Activated naive CD4-positive, alpha-beta T cell (primary cell): Measurements from ENCODE around the gene SHMT1.
A peak's percentile ranks its signal among the peaks of the same experiment; 100 is the strongest.
"Not testable (repeated sequence)": the region's sequence is repeated elsewhere in the genome, so short reads cannot be mapped to it uniquely, and the experiment has no call there.

Experiments
- DNase-seq, 4 experiments: peaks; one replicate each; lab custom pipeline; 2025; lab: John Stamatoyannopoulos, UW

SHMT1 gene

DNA sequence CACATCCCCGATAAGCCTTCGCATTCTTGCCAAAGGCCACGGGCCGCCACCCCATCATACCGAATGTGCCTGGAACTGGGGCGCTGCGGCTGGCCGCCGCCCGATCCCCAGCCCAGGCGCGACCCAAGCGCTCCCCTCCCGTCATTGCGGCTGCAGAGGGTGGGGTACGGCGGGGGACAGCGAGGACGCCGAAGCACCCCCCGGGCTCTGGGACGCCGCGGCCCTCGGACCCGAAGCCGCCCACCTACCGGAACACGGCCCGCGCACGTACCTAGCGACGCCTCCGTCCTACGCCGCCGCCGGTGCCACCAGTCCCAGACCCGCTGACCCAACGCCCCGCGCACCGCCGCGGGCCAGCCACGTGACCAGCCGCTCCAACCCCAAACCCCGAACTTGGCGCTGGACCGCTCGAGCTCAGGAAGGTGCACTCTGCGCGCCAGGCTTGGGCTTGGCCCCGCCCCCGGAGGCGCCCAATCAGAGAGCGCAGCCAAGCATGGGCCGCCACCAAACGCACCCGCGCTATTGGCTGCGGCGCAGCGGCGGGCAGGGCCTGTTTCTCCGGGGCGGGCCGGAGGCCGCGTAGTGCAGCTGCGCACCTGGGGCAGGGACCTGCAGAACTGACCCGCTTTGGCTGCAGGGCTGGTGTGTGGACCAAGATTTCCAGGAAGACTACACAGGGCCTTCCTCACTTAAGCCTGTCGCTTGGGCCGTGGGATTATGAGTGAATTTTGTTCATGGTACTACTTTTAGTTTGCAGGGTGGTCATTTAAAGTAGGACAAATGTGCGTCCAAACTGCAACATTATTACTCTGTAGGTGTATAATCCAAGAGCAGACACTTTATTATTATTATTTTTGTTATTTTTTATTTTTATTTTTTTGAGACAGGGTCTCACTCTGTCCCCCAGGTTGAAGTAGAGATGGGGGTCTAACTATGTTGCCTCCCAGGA lies at the start of gene SHMT1:
Gene SHMT1, minus strand, starts transcription at position 450 of the 949 bp plus-strand sequence. CDS start 7,569 bp downstream, outside the sequence.
- DNase-seq = peak; percentile 71 to 90 (median 80)

DNA sequence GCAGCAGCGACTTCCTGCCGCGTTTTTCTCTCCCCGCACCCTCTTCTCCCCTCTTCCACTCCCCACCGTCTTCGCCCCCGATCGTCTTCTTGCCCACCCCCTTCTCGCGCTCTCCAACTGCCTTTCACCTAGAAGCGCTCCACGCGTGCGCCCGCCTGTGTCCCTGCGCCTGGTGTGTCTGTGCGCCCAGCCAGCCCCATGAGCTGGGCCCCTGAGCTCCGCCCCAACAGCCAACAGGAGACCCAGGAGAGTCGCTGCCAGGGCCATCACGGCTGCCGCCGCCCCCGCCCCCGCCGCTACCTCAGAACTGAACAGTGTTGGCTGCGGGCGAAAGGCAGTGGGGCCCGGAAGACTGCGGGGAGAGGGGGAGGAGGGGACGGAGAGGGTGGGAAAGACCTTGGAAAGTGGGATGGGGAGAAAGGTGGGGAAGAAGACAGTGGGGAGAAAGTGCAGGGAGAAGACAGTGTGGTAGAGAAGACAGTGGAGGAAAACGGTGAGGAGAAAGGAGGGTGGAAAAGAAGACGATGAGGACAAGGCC lies 48.7 kb upstream of the SHMT1 start:
- not testable (repeated sequence) for DNase-seq

DNA sequence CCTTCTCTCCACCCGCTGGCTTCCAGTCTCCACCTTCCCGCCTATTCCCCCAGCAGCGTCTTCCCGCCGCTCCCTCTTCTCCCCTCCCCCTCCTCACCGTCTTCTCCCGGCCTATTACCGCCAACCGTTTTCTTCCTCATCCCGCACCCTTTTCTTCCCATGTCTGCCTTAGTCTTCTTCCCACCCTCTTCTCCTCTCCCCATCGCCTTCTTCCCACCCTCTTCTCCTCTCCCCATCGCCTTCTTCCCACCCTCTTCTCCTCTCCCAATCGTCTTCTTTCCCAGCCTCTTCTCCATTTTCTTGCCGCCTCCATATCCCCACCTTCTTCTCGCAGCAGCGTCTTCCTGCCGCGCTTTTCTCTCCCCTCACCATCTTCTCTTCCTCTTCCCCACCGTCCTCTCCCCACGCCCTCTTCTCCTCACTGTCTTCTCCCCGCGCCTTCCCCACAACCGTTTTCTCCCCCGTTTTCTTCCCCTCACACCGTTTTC lies 48.1 kb upstream of the SHMT1 start:
- DNase-seq = peak in 1 of 4 experiments; percentile 5

DNA sequence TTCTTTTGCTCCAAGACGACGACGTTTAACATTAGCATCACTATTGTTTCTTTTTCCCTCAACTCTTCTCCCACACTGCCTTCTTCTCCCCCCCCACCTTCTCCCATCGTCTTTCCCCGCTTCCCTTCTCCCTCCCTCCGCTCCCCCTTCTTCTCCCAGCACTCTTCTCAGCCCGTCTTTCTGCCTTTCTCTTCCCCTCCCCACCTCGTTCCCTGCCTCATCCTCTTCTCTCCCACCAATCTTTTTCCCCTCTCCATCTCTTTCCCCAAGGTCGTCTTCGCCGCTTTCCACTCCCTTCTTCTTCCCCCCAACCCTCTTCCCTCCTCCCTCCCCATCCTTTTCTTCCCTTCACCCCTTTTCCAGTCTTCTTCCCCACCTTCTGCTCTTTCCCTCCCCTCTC lies 47.4 kb upstream of the SHMT1 start:
- DNase-seq = not testable (repeated sequence)

DNA sequence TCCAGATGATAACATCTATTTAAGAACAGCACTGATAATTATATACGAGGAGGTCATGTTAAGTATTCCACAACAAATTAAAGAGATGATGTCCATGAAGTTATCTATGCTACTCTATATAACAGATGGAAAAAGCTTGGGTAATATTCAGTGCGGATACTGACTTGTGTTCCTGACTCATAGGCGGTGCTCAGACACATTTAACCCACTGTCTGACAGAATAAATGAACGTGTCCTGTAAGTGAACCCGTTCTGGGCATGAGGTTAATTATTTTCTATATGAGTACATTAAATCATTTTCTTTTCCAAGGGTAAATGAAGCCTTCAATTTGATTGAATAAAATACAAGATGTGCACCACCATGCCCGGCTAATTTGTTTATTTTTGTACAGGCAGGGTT lies 46.0 kb upstream of the SHMT1 start:
- DNase-seq = not testable (repeated sequence)

DNA sequence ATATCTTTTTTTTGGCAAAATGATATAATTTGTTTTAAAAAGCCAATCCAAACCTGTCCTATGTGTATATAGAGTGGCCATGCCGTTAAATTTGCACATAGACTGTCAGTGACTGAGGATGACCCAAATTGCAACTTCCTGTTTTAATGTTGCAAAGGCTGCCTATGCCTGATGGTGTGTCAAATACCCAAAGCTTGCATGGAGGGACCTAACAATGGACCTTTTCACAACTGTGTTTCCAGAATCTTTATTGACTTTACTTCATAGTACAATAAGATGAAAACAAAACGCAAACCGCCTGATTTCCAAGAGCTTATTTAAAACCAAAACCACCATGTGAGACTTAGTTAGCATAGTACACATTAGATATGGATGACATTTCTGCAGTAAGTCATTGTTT lies 45.6 kb upstream of the SHMT1 start:
- DNase-seq = not testable (repeated sequence)

DNA sequence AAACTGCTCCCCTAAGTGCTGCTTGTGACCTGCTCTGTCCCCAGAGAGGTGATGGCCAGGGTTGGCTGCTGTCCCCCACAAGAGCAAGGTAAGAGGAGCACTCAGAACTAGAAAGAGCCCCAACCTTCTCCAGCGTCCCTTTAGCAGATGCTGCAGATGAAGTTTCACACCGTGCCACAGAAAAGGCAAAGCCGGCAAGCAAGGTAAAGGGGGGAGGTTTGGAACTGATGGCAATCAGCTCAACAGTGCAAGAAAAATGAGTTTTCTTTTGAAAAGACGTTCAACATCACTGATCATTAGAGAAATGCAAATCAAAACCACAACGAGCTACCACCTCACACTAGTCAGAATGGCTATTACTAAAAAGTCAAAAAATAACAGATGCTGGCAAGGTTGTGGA lies 40.3 kb upstream of the SHMT1 start:
- DNase-seq = not testable (repeated sequence)

DNA sequence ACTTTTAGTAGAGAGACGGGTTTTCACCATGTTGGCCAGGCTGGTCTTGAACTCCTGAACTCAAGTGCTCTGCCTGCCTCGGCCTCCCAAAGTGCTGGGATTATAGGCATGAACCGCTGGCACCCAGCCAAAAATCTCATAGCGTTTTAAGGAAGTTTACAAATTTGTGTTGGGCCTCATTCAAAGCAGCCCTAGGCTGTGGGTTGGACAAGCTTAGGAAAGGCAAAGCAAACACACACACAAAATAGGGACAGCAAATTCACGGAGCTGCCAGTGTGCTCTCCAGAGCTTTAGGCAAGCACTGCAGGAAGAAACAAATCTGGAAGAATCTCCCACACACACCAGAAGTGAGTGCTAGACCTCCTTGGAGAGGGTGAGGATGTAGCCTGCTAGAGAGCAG lies 39.8 kb upstream of the SHMT1 start:
- not testable (repeated sequence) for DNase-seq

DNA sequence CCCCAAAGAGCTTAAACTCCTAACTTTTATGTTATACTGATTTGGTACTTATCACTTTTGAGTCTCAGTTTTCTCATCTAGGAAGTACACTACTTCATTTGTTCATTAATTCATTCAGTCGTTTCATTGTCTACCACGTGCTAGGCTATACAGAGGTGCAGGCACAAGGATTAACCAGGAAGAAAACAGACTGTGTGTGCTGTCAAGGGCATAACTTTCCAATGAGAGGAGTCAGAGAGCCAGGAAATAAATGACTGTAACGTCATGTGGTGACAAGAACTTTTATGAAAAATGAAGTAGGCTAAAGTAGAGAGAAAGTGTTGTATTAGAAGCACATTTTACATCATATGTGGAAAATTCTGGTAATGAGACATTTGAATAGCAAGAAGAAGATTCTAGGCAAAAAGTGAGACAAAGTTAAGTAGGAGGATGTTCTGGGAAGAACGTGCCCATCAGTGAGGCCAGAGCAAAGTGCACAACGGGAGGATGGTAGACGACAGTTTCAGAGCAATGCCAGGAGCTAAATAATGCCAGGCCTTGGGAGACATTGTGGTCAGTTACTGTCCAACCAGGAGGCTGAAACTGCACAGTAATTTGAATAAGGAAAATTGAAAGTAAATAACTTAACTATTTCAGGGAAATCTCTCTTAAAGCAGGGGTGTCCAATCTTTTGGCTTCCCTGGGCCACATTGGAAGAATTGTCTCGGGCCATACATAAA lies 38.7 kb upstream of the SHMT1 start:
- not testable (repeated sequence) for DNase-seq

DNA sequence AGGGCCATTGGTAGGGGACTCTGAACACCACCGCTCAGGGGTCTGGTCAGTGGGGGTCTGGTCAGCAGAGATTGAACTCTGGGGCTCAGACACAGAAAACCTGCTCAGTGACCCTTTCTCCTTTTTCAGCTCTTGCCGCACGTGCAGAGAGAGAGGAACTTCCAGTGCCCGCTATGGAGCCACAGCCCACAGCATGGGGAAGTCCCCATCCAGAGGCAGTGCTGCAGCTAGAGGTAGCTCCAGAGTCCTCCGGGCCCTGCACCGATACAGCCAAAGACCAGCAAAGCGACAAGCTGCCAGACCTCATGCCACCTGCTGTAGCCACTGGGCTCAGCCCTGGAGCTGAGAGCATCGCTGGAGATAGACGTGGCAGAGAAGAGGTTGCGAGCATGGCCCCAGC lies 25.4 kb upstream of the SHMT1 start:
- not testable (repeated sequence) for DNase-seq

DNA sequence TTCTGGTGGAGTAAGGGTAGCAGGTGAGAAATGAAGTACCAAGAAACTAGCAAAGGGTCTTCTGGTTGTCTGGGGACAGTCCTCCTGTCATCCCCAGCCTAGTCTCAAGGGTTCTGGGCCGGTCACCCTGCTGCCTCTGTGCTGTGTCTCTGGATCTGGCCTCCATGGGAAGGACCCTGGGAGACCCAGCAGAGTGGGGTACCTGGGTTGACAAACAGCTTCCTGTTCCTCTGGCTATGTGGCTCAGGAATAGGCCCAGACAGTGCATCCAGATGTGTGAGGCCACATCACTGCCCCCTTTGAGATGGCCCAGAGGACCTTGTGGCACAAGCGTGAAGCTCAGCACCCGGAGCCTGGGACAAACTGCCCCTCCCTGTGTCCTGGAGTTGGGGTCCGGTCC lies 24.9 kb upstream of the SHMT1 start:
- DNase-seq = not testable (repeated sequence)

DNA sequence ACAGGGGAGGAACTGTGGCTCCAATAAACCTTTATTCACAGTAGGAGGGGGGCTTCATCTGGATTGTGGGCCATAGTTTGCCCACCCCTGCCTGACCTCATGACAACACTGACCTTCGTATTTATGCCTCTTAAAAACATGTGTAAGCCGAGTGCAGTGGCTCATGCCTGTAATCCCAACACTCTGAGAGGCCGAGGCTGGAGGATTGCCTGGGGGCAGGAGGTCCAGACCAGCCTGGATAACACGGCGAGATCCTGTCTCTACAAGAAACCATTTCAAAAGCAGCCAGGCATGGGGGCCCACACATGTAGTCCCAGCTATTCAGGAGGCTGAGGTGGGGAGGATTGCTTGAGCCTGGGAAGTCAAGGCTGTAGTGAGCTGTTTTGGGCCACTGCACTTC lies 24.2 kb upstream of the SHMT1 start:
- not testable (repeated sequence) for DNase-seq

DNA sequence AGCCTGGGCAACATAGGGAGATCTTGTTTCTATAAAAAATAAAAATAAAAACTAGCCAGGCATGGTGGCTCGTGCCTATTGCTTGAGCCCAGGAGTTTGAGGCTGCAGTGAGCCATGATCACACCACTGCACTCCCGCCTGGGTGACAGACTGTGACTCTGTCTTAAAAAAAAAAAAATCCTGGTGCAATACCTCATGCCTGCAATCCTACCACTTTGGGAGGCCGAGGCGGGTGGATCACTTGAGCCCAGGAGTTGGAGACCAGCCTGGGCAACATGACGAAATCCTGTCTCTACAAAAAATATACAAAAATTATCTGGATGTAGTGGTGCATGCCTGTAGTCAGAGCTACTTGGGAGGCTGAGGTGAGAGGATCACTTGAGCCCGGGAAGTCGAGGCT lies 20.9 kb upstream of the SHMT1 start:
- not testable (repeated sequence) for DNase-seq

DNA sequence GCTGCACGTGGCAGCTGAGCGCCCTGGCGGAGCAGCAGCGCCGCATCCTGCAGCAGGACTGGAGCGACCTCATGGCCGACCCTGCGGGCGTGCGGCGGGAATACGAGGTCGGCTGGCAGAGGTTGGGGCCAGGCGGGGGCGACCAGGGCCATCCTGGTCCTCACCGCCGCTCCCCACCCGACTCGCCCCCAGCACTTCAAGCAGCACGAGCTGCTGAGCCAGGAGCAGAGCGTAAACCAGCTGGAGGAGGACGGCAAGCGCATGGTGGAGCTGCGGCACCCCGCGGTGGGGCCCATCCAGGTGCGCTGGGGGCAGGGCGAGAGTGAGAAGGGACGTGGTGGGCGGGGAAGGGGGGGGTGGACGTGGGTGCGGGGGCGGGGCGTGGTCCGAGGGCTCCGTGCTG lies 19.7 kb upstream of the SHMT1 start:
- peak in 1 of 4 experiments; percentile 17 for DNase-seq

DNA sequence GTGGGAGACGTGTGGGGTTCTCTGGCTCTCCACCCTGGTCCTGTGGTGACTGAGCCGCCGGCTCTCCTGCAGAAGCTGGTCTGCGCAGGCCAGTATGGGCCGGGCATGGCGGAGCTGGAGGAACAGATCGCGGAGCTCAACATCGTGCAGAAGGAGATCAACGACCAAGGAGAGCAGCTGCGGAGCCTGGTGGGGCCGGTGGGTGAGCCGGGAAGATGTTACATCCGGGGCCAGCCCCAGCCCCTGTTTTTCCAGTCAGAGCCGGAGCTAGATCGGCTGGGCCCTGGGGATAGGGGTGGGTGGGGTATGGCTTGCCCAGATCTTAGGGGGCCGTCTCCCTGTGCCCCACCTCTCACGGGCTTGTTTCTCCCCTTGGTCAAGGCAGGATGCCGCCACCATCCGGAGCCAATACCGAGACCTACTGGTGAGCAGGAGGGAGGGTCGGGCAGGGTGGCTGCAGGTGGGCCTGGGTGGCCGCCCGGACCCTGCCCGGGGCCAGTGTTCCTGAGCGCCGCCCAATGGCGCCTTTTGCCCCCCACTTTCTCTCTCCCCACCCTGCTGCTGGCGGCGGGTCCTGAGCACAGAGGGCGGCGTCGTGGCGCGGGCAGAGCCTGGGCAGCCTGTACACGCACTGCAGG lies 19.2 kb upstream of the SHMT1 start:
- DNase-seq = no peak

DNA sequence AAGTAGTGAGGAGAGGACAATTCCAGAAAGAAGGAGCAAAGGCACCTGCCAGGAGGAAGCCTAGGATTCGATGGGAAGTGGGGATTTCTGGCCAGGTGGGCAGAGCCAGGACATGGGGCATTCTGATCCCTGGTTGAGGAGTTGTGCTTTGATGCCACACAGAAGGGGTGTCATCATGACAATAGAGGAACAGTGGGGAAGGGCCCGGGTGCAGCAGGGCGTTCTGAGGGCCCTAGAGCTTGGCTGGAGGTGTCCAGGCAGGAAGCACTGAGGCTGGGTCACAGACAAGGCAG lies 18.5 kb upstream of the SHMT1 start:
- DNase-seq = no peak

DNA sequence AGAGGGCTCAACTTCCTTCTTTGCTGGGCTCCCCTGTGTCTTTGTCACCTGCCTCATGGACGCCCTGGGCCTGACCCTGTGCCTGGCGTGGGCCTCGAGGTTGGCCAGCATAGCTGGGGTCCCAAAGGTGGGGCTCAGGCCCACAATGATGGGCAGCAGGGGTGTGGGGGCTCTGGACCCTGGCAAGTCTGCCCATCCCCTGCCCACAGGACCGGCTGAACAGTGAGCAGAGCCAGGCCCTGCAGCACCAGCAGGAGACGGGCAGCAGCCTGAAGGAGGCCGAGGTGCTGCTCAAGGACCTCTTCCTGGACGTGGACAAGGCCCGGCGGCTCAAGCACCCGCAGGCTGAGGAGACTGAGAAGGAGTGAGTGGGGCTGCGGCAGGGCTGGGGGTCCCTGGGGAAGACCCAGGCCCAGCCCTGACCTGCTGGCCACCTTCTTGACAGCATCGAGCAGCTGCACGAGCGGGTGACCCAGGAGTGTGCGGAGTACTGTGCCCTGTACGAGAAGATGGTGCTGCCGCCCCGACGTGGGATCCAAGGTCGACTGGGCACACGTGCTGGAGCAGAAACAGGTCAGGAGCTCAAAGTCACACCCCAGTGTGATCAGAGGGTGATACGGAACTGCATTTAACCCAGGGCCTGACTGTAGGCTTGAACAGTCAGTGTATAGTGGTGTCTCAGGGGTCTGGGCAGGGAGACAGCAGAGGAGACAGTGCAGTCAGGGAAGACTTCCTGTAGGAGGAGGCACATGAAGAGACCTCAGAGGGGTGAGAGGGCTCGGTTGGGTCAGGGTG lies 18.0 kb upstream of the SHMT1 start:
- DNase-seq = no peak

DNA sequence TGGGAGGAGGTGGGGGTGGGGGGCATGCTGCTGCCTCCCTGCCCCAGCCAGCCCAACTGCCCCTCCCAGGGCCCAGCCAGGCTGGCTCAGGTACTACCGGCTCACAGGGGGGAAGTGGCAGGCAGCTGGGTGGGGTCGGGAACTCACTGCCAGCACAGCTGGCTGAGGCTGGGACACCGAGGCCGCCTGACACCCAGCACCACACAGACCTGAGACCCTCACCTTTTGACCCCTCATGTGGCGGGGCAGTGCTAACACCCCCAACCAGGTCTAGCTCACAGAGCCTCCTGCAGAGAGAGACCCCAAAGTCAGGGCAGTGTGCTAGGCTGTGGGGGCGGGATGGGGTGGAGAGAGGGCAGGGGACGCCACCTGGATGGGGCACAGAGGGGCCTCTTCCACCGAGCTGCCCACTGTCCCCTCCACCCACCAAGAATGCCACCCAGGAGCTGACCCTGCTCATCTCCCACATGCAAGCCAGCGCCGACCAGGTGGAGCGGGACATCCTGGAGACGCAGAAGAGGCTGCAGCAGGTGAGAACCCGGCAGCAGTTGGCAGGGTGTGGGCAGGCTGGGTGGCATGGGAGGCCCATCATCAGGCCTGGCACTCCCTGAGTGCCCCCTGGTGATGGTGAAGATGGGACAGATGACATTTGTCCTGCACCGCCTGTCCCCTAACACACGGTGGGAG lies 17.3 kb upstream of the SHMT1 start:
- DNase-seq = no peak

DNA sequence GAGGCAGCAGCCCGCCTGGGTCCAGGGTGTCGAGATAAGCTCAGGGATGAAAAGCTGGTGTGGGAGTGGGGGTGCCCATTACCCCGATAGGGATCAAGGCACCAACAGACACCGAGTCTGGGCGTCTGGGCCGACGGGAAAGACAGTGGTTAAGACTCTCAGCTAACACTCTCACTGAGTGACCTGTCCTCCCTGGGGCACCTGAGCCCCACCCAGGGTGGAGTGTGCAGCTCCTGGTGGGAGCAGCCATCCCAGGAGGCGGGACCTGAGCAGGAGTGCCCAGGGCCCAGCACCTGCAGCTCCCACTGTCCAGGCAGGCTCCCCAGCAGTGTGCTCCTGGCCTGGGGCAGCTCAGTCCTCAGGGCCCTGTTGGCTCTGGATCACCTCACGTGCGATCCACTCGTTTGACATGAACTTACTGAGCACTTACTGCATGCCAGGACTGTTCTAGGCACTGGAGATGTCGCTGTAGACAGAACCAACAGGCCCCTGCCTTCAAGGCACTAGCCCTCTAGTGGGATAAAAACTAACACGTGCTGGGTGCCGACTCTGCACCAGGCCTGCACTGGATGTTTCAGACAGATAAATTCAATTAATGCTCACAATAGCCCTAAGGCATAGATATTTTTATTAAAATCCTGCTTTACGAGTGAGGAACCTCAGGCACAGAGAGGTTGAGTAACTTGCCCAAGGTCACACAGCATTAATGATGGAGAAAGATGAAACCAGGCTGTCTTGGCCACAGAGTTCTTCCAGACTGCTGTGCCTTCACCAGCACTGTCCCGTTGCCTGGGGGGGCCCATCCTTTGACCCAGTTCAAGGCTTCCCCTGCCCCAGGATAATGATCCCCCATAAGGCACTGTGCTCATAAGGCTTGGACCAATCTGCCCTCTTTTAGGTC lies 16.1 kb upstream of the SHMT1 start:
- DNase-seq = no peak

DNA sequence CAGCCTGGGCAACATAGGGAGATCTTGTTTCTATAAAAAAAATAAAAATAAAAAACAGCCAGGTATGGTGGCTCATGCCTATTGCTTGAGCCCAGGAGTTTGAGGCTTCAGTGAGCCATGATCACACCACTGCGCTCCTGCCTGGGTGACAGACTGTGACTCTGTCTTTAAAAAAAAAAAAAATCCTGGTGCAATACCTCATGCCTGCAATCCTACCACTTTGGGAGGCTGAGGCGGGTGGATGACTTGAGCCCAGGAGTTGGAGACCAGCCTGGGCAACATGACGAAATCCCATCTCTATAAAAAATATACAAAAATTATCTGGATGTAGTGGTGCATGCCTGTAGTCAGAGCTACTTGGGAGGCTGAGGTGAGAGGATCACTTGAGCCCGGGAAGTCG lies 15.3 kb upstream of the SHMT1 start:
- DNase-seq = not testable (repeated sequence)
